K562 (cell line): ENCODE measurements around the gene LAMA5. TPM values are rescaled to one million over a fixed set of nuclear protein-coding genes. Genes with fewer than 3 reads are reported as not detected.

Experiments
- ARID1B ChIP-seq: fragments of 450-650 bp; IDR thresholded peaks from 2 replicates; pipeline ENCODE4 v1.6.1; 2016; ENCODE audit warnings: antibody characterized with exemption, mild to moderate bottlenecking, inconsistent platforms
- BACH1 ChIP-seq: fragments of 200-800 bp; sonication (Bioruptor generic); IDR thresholded peaks from 2 replicates; pipeline ENCODE4 v1.6.1; 2016; ENCODE audit warnings: missing genetic modification characterization, missing compliant biosample characterization
- CEBPB ChIP-seq: fragments of 450-650 bp; IDR thresholded peaks from 2 replicates; pipeline ENCODE4 v1.6.1; 2016; ENCODE audit warnings: missing genetic modification characterization, missing compliant biosample characterization
- EP300 ChIP-seq: IDR thresholded peaks from 2 replicates; pipeline ENCODE4 v1.6.1; 2012; ENCODE audit warnings: low read length, improper control_type of control experiment
- FOXA3 ChIP-seq, 2 experiments: fragments of 450-650 bp in 1 of 2; sonication (generic) in 1 of 2; formaldehyde crosslinking; IDR thresholded peaks in 1 of 2; conservative IDR thresholded peaks in 1 of 2; 2 replicates each; pipeline versions ENCODE4 v1.4.0 to v1.8.0; 2020 to 2022; ENCODE audit warnings: mild to moderate bottlenecking in 2 of 2, missing genetic modification reagents in 1 of 2
- GMEB1 ChIP-seq: fragments of 250-450 bp; sonication (Bioruptor Pico); IDR thresholded peaks from 2 replicates; pipeline ENCODE4 v1.4.0; 2020; ENCODE audit warnings: mild to moderate bottlenecking
- NCOR1 ChIP-seq: fragments of 450-650 bp; IDR thresholded peaks from 2 replicates; pipeline ENCODE4 v1.6.1; 2016; ENCODE audit warnings: mild to moderate bottlenecking, moderate library complexity
- PRDM10 ChIP-seq: fragments of 450-650 bp; IDR thresholded peaks from 2 replicates; pipeline ENCODE4 v1.6.1; 2018; ENCODE audit not compliant: partially characterized antibody
- PRMT5 ChIP-seq: sonication (generic); formaldehyde crosslinking; IDR thresholded peaks from 2 replicates; pipeline ENCODE4 v1.5.0; 2020; ENCODE audit warnings: missing genetic modification reagents
- PURB ChIP-seq: sonication (generic); formaldehyde crosslinking; IDR thresholded peaks from 2 replicates; pipeline ENCODE4 v1.9.0; 2021; ENCODE audit warnings: low read depth, mild to moderate bottlenecking, missing genetic modification reagents
- SMAD3 ChIP-seq: fragments of 450-650 bp; formaldehyde crosslinking; conservative IDR thresholded peaks from 2 replicates; pipeline ENCODE4 v1.4.0; 2020; ENCODE audit warnings: mild to moderate bottlenecking
- ZNF143 ChIP-seq: sonication (generic); formaldehyde crosslinking; IDR thresholded peaks from 2 replicates; pipeline ENCODE4 v1.9.0; 2022; ENCODE audit warnings: mild to moderate bottlenecking, missing genetic modification reagents
- ZNF277 ChIP-seq: fragments of 250-450 bp; sonication (Bioruptor Pico); IDR thresholded peaks from 2 replicates; pipeline ENCODE4 v1.8.0; 2022; ENCODE audit warnings: inconsistent platforms, mild to moderate bottlenecking, moderate library complexity, borderline replicate concordance
- ZNF77 ChIP-seq: fragments of 250-450 bp; sonication (Bioruptor Pico); IDR thresholded peaks from 2 replicates; pipeline ENCODE4 v1.5.0; 2020
- polyA plus RNA-seq, 8 experiments: library from polyadenylated mRNA; depleted of rRNA in 4 of 8; stranded (reverse) in 5 of 8; unstranded in 3 of 8; fragments of >200 nt; fragmentation: Nextera tagmentation in 2 of 8; fragmentation: Illumina TruSeq in 1 of 8; extraction: Ambion mirVana in 2 of 8; extraction: Trizol in 1 of 8; gene quantifications; 2 replicates each; pipeline versions ENCODE4 v1.2.1 to v1.2.3, GENCODE V29; 2011 to 2014; ENCODE audit warnings: inconsistent platforms in 1 of 8, missing spikeins in 1 of 8
- total RNA-seq, 7 experiments: library from RNA; depleted of rRNA in 6 of 7; stranded (reverse); fragments of >200 nt in 6 of 7; fragmentation: Illumina TruSeq in 2 of 7; extraction: Trizol in 2 of 7; gene quantifications; 2 replicates each; pipeline versions ENCODE4 v1.2.1 to v1.2.3, GENCODE V29; 2011 to 2021; ENCODE audit warnings: low replicate concordance in 1 of 7
- TF ChIP-seq, protein P1 (sequence below): sonication (generic); formaldehyde crosslinking; IDR thresholded peaks from 2 replicates; pipeline ENCODE4 v1.5.0; 2020; ENCODE audit warnings: missing genetic modification reagents
- TF ChIP-seq, protein P2 (sequence below), 2 experiments: fragments of 450-650 bp in 1 of 2; IDR thresholded peaks; 2 replicates each; pipeline ENCODE4 v1.6.1; 2011 to 2017; ENCODE audit warnings: low read depth in 2 of 2, antibody characterized with exemption in 1 of 2, borderline replicate concordance in 1 of 2, low read length in 1 of 2, mild to moderate bottlenecking in 1 of 2, mixed read lengths in 1 of 2; ENCODE audit not compliant: control insufficient read depth in 1 of 2

LAMA5 gene
- total and polyA plus RNA-seq, 9 of the 15 experiments (the other 6 are each of a cell fraction or from before 2014, with no cell fraction given): 0.31 to 101 (median 7.8) TPM

DNA sequence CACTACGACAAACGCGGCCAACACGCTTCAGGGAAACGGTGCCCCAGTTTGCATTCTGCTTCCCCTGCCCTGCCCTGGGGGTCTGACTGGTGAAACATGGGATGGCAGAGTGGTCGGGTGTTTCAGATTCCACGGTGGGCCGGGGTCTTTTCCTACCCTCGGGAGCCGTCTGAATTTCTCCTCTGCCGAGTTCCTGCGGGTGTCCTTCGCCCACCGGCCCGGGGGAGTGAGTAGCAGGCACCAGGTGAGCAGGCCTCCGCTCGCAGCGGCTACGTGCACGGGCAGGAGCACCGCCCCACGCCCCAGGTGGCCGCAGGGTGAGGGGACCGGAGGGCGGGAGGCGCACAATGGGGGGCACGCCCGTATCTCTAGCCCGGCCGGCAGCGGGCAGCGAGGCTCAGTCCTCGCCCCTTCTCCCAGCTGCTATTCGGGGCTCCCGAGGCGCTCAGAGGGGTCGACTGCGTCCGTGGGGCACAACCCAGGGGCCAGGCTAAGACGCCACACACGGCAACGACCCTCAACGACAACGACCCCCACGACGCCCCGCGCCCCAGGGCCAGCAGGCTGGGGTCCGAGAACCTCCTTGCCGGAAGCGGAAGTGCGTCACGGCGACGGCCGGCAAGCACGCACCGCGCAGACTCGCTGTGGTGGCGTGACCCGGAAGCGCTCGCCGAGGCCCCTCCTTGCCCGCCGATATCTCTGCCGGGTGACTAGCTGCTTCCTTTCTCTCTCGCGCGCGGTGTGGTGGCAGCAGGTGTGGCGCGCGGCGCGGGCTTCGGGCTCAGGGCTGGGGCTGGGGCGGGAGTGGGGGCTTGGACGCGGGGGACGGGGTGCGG is 19.5 kb upstream of the LAMA5 start, which contains the start of gene RPS21 (continued):
- TF ChIP-seq, protein P1, sequence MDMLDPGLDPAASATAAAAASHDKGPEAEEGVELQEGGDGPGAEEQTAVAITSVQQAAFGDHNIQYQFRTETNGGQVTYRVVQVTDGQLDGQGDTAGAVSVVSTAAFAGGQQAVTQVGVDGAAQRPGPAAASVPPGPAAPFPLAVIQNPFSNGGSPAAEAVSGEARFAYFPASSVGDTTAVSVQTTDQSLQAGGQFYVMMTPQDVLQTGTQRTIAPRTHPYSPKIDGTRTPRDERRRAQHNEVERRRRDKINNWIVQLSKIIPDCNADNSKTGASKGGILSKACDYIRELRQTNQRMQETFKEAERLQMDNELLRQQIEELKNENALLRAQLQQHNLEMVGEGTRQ (CRISPR knock-in tag): 0 out of 2 replicates have a peak, but pooled peaks have one; percentile 40
- TF ChIP-seq, protein P2, sequence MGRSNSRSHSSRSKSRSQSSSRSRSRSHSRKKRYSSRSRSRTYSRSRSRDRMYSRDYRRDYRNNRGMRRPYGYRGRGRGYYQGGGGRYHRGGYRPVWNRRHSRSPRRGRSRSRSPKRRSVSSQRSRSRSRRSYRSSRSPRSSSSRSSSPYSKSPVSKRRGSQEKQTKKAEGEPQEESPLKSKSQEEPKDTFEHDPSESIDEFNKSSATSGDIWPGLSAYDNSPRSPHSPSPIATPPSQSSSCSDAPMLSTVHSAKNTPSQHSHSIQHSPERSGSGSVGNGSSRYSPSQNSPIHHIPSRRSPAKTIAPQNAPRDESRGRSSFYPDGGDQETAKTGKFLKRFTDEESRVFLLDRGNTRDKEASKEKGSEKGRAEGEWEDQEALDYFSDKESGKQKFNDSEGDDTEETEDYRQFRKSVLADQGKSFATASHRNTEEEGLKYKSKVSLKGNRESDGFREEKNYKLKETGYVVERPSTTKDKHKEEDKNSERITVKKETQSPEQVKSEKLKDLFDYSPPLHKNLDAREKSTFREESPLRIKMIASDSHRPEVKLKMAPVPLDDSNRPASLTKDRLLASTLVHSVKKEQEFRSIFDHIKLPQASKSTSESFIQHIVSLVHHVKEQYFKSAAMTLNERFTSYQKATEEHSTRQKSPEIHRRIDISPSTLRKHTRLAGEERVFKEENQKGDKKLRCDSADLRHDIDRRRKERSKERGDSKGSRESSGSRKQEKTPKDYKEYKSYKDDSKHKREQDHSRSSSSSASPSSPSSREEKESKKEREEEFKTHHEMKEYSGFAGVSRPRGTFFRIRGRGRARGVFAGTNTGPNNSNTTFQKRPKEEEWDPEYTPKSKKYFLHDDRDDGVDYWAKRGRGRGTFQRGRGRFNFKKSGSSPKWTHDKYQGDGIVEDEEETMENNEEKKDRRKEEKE (IDR thresholded peaks at IDR 0.05; ENCODE audit: borderline replicate concordance in 1 of 2, control insufficient read depth in 1 of 2, low read depth in 2 of 2, low read length in 1 of 2): no peak
- TF ChIP-seq ZNF77 (CRISPR knock-in tag) (no peak), SMAD3 (CRISPR knock-in tag) (no peak), CEBPB (tag) (no peak), PRDM10 (no peak), NCOR1 (no peak), EP300 (no peak; the same call in 1 of the 2 replicates), ARID1B (peak; percentile 11; the same call in 1 of the 2 replicates), ZNF143 (CRISPR knock-in tag) (no peak), BACH1 (tag) (no peak), FOXA3 (CRISPR knock-in tag; conservative IDR thresholded peaks at IDR 0.05 in 1 of 2, IDR thresholded peaks at IDR 0.05 in 1 of 2) (peak in 1 of 2 experiments; percentile 38; a peak in 1 of 4 replicates), GMEB1 (peak; percentile 73), ZNF277 (no peak), PRMT5 (CRISPR knock-in tag) (no peak), PURB (CRISPR knock-in tag) (no peak)
